ENCODE data around the gene CD99.

Gene CD99

GRCh38 chrX:2685886-2686285 lies 5.2 kb upstream of the CD99 start:
- TF ChIP-seq ZSCAN4 (tag by site-specific recombination; IDR thresholded peaks at IDR 0.05) (peak; percentile 84), ZNF610 (tag by site-specific recombination; IDR thresholded peaks at IDR 0.05; ENCODE audit: borderline replicate concordance) (no peak)
- Histone ChIP-seq H3K9me3 (ENCODE audit: control insufficient read depth, insufficient read depth, low read depth, low read length) (no peaks in the 10 kb centered on the region), H3K36me3 (ENCODE audit: control insufficient read depth in 2 of 2, insufficient read depth in 1 of 2, low read length in 2 of 2) (no peaks in the 10 kb centered on the region), H3K4me1 (ENCODE audit: control insufficient read depth, insufficient read depth, low read length) (peaks cover 4% of the 10 kb centered on the region; the same call in 1 of the 2 replicates), H3K4me3 (ENCODE audit: low read depth, low read length) (no peak overlapping the region), H3K27ac (ENCODE audit: extremely low read depth, low read depth, low read length) (no peak overlapping the region)
- CTCF ChIA-PET, result no interaction called here
- POLR2A ChIA-PET, result no interaction called here

DNA sequence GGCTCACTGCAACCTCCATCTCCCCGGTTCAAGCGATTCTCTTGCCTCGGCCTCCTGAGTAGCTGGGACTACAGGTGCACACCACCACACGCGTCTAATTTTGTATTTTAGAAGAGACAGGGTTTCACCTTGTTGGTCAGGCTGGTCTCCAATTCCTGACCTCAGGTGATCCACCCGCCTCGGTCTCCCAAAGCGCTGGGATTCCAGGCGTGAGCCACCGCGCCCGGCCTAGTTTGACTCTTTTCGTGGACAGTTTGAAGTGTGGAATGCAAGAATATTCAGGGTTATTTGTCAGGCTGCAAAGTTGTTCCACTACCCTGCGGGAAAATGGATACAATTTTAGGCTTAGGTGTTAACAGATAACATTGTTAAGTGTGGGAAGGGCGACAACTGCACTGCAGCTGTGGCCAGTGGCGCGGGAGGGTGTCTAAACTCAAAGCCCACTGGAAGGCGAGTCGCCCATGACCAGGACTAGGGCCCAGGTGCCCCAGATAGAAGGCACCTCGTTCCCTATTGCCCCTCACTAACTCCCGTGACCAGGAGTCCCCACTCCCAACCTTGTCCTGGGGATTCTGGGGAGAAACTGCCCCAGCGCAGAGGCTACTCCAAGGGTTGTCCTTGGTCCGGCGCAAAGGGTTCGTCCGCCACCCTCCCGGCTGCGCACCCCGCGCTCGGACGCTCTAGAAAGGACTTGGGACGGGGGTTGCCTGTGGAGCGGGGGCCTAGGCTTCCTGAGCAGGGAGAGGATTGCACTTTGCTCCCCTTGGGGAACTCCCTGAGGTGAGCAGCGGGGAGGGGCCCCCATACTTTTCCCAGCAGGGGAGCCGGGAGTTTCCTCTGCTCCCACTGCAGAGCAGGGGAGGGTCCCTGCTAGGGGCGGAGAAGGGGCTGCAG lies 1.1 kb upstream of the CD99 start:
- CTCF ChIA-PET, result no interaction called here
- Histone ChIP-seq H3K36me3 (ENCODE audit: control insufficient read depth in 2 of 2, insufficient read depth in 1 of 2, low read length in 2 of 2) (no peaks in the 10 kb centered on the region), H3K9me3 (ENCODE audit: control insufficient read depth, insufficient read depth, low read depth, low read length) (no peaks in the 10 kb centered on the region), H3K4me1 (ENCODE audit: control insufficient read depth, insufficient read depth, low read length) (no peaks in the 10 kb centered on the region; the same call in 1 of the 2 replicates), H3K27ac (ENCODE audit: extremely low read depth, low read depth, low read length) (no peak overlapping the region; the same call in 1 of the 2 replicates), H3K4me3 (ENCODE audit: low read depth, low read length) (no peak overlapping the region)
- POLR2A ChIA-PET, result no interaction called here
- TF ChIP-seq, protein P1, sequence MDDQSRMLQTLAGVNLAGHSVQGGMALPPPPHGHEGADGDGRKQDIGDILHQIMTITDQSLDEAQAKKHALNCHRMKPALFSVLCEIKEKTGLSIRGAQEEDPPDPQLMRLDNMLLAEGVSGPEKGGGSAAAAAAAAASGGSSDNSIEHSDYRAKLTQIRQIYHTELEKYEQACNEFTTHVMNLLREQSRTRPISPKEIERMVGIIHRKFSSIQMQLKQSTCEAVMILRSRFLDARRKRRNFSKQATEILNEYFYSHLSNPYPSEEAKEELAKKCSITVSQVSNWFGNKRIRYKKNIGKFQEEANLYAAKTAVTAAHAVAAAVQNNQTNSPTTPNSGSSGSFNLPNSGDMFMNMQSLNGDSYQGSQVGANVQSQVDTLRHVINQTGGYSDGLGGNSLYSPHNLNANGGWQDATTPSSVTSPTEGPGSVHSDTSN (CRISPR knock-in tag; IDR thresholded peaks at IDR 0.05), result no peak
- peak; percentile 56 for TF ChIP-seq ZIC2 (tag by site-specific recombination; IDR thresholded peaks at IDR 0.05)

GRCh38 chrX:2691543-2692220 lies 587 bp downstream of the CD99 start:
- Histone ChIP-seq H3K36me3 (ENCODE audit: control insufficient read depth in 2 of 2, insufficient read depth in 1 of 2, low read length in 2 of 2) (no peaks in the 10 kb centered on the region; a peak in 1 of 3 replicates), H3K27ac (ENCODE audit: extremely low read depth, low read depth, low read length) (peak overlapping the region; percentile 83), H3K4me3 (ENCODE audit: low read depth, low read length) (peak overlapping the region; percentile 91), H3K9me3 (ENCODE audit: control insufficient read depth, insufficient read depth, low read depth, low read length) (no peaks in the 10 kb centered on the region), H3K4me1 (ENCODE audit: control insufficient read depth, insufficient read depth, low read length) (no peaks in the 10 kb centered on the region; the same call in 1 of the 2 replicates)
- TF ChIP-seq ZBTB20 (tag by site-specific recombination; IDR thresholded peaks at IDR 0.05) (0 out of 2 replicates have a peak, but pooled peaks have one; percentile 9), ZIC2 (tag by site-specific recombination; IDR thresholded peaks at IDR 0.05) (0 out of 2 replicates have a peak, but pooled peaks have one; percentile 6), ZNF341 (tag by site-specific recombination; IDR thresholded peaks at IDR 0.05; ENCODE audit: low read depth) (peak; percentile 9; the same call in 1 of the 2 replicates), RBAK (tag by site-specific recombination; IDR thresholded peaks at IDR 0.05) (no peak), ZBTB8A (tag by site-specific recombination; IDR thresholded peaks at IDR 0.05) (peak; percentile 28), ZXDB (tag by site-specific recombination; IDR thresholded peaks at IDR 0.05) (0 out of 2 replicates have a peak, but pooled peaks have one; percentile 10), ZBTB26 (tag by site-specific recombination; optimal IDR thresholded peaks at IDR 0.05) (peak; percentile 58), GLIS2 (tag by site-specific recombination; IDR thresholded peaks at IDR 0.05) (0 out of 2 replicates have a peak, but pooled peaks have one; percentile 6)
- TF ChIP-seq, protein P2, sequence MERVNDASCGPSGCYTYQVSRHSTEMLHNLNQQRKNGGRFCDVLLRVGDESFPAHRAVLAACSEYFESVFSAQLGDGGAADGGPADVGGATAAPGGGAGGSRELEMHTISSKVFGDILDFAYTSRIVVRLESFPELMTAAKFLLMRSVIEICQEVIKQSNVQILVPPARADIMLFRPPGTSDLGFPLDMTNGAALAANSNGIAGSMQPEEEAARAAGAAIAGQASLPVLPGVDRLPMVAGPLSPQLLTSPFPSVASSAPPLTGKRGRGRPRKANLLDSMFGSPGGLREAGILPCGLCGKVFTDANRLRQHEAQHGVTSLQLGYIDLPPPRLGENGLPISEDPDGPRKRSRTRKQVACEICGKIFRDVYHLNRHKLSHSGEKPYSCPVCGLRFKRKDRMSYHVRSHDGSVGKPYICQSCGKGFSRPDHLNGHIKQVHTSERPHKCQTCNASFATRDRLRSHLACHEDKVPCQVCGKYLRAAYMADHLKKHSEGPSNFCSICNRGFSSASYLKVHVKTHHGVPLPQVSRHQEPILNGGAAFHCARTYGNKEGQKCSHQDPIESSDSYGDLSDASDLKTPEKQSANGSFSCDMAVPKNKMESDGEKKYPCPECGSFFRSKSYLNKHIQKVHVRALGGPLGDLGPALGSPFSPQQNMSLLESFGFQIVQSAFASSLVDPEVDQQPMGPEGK (tag by site-specific recombination; IDR thresholded peaks at IDR 0.05), result 0 out of 2 replicates have a peak, but pooled peaks have one; percentile 11
- TF ChIP-seq, protein P3, sequence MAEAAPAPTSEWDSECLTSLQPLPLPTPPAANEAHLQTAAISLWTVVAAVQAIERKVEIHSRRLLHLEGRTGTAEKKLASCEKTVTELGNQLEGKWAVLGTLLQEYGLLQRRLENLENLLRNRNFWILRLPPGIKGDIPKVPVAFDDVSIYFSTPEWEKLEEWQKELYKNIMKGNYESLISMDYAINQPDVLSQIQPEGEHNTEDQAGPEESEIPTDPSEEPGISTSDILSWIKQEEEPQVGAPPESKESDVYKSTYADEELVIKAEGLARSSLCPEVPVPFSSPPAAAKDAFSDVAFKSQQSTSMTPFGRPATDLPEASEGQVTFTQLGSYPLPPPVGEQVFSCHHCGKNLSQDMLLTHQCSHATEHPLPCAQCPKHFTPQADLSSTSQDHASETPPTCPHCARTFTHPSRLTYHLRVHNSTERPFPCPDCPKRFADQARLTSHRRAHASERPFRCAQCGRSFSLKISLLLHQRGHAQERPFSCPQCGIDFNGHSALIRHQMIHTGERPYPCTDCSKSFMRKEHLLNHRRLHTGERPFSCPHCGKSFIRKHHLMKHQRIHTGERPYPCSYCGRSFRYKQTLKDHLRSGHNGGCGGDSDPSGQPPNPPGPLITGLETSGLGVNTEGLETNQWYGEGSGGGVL (tag by site-specific recombination; IDR thresholded peaks at IDR 0.05), result no peak
- ChIA-PET CTCF (no interaction called here), POLR2A (no interaction called here)
